ENCODE data around the gene CNIH4. TPM values are rescaled to one million over a fixed set of nuclear protein-coding genes. Genes with fewer than 3 reads are reported as not detected.
"Not testable (repeated sequence)": the region's sequence is repeated elsewhere in the genome, so short reads cannot be mapped to it uniquely, and the experiment has no call there.

Gene CNIH4
- total RNA-seq, 1 experiment from 2014 or later, result 48.9 TPM

DNA sequence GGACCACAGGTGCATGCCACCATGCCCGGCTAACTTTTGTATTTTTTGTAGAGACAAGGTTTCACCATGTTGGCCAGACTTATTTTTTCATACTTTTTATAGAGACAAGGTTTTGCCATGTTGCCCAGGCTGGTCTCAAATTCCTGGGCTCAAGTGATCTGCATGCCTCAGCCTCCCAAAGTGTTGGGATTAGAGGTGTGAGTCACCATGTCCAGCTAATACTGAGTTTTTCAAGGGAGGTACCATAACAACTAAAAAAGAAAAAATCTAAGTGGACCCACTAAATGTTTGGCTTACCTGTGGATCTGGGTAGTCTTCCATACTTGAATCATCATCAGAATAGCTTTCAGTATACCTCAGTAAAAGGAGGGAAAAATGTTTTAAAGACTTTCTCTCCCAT, 45.2 kb upstream of the CNIH4 start:
- H3K27ac ChIP-seq (ENCODE audit: low read depth, low read length); H3K9me3 ChIP-seq (ENCODE audit: control insufficient read depth in 1 of 2, insufficient read depth in 1 of 2, low read depth in 1 of 2, low read length in 2 of 2); ATAC-seq; intact Hi-C loops (cut with micrococcal nuclease); H3K9ac ChIP-seq (ENCODE audit: low read length); H3K27me3 ChIP-seq (ENCODE audit: insufficient read depth, low read length); H3K4me1 ChIP-seq (ENCODE audit: control insufficient read depth in 1 of 2, insufficient read depth in 2 of 2, low read length in 2 of 2); H3K9me2 ChIP-seq (ENCODE audit: insufficient read depth); DNase-seq (ENCODE audit: low read depth, low spot score); RAD21 ChIA-PET (ENCODE audit: low non-redundant PET in 1 of 2, low total read pairs in 2 of 2, uncharacterized antibody in 2 of 2, unreplicated experiment in 2 of 2); BruUV-seq (replicated peaks); H4K20me1 ChIP-seq (ENCODE audit: insufficient read depth); H3K4me2 ChIP-seq (ENCODE audit: low read length); CTCF ChIA-PET; POLR2A ChIA-PET; H3K4me3 ChIP-seq (replicated peaks in 1 of 2; ENCODE audit: low read depth in 1 of 2, low read length in 2 of 2); H2AFZ ChIP-seq (ENCODE audit: low read depth, low read length, poor library complexity, severe bottlenecking); H3K79me2 ChIP-seq (ENCODE audit: insufficient read depth, low read length): not testable (repeated sequence)
- H3K36me3 ChIP-seq (ENCODE audit: control insufficient read depth in 1 of 2, insufficient read depth in 2 of 2, low read length in 2 of 2), result peaks cover 14 to 18% of the 10 kb centered on the region in 2 experiments

DNA sequence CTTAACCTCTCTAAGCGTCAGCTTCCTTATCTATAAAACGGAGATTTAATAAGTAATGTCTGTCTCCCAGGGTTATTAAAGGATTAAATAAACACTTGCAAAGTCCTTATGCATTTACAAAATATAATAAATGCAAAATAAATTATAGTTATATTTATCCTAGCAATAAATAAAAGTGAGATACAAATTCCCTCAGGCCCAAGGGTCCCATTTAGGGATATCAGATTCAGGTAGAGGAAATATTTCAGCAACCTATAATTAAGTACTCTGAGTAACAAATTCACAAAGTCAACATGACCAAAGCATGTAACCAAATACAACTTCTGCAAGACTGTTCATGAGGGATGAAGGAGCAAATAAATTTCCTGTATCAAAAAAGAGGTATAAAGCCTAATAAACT, 44.7 kb upstream of the CNIH4 start:
- Histone ChIP-seq H3K9ac (ENCODE audit: low read length) (no peak overlapping the region), H3K9me3 (ENCODE audit: control insufficient read depth in 1 of 2, insufficient read depth in 1 of 2, low read depth in 1 of 2, low read length in 2 of 2) (no peaks in the 10 kb centered on the region), H3K4me1 (ENCODE audit: control insufficient read depth in 1 of 2, insufficient read depth in 2 of 2, low read length in 2 of 2) (no peaks in the 10 kb centered on the region; a peak in 1 of 4 replicates), H3K27me3 (ENCODE audit: insufficient read depth, low read length) (no peaks in the 10 kb centered on the region), H3K9me2 (ENCODE audit: insufficient read depth) (no peaks in the 10 kb centered on the region), H3K4me2 (ENCODE audit: low read length) (no peak overlapping the region), H4K20me1 (ENCODE audit: insufficient read depth) (no peaks in the 10 kb centered on the region), H2AFZ (ENCODE audit: low read depth, low read length, poor library complexity, severe bottlenecking) (no peak overlapping the region), H3K79me2 (ENCODE audit: insufficient read depth, low read length) (no peaks in the 10 kb centered on the region; the same call in 1 of the 2 replicates), H3K36me3 (ENCODE audit: control insufficient read depth in 1 of 2, insufficient read depth in 2 of 2, low read length in 2 of 2) (peaks cover 11 to 15% of the 10 kb centered on the region in 2 experiments), H3K4me3 (replicated peaks in 1 of 2; ENCODE audit: low read depth in 1 of 2, low read length in 2 of 2) (no peak overlapping the region), H3K27ac (ENCODE audit: low read depth, low read length) (no peak overlapping the region)
- ATAC-seq (no peak), DNase-seq (ENCODE audit: low read depth, low spot score) (no peak)
- ChIA-PET POLR2A (no interaction called here), RAD21 (ENCODE audit: low non-redundant PET in 1 of 2, low total read pairs in 2 of 2, uncharacterized antibody in 2 of 2, unreplicated experiment in 2 of 2) (no interaction called here), CTCF (no interaction called here)
- TSS peak; percentile 11 for BruUV-seq (replicated peaks)
- intact Hi-C loops (cut with micrococcal nuclease), result no loop called here
- TF ChIP-seq, protein P1, sequence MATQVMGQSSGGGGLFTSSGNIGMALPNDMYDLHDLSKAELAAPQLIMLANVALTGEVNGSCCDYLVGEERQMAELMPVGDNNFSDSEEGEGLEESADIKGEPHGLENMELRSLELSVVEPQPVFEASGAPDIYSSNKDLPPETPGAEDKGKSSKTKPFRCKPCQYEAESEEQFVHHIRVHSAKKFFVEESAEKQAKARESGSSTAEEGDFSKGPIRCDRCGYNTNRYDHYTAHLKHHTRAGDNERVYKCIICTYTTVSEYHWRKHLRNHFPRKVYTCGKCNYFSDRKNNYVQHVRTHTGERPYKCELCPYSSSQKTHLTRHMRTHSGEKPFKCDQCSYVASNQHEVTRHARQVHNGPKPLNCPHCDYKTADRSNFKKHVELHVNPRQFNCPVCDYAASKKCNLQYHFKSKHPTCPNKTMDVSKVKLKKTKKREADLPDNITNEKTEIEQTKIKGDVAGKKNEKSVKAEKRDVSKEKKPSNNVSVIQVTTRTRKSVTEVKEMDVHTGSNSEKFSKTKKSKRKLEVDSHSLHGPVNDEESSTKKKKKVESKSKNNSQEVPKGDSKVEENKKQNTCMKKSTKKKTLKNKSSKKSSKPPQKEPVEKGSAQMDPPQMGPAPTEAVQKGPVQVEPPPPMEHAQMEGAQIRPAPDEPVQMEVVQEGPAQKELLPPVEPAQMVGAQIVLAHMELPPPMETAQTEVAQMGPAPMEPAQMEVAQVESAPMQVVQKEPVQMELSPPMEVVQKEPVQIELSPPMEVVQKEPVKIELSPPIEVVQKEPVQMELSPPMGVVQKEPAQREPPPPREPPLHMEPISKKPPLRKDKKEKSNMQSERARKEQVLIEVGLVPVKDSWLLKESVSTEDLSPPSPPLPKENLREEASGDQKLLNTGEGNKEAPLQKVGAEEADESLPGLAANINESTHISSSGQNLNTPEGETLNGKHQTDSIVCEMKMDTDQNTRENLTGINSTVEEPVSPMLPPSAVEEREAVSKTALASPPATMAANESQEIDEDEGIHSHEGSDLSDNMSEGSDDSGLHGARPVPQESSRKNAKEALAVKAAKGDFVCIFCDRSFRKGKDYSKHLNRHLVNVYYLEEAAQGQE (IDR thresholded peaks at IDR 0.05; ENCODE audit: low read depth), result no peak
- TF ChIP-seq, protein P2, sequence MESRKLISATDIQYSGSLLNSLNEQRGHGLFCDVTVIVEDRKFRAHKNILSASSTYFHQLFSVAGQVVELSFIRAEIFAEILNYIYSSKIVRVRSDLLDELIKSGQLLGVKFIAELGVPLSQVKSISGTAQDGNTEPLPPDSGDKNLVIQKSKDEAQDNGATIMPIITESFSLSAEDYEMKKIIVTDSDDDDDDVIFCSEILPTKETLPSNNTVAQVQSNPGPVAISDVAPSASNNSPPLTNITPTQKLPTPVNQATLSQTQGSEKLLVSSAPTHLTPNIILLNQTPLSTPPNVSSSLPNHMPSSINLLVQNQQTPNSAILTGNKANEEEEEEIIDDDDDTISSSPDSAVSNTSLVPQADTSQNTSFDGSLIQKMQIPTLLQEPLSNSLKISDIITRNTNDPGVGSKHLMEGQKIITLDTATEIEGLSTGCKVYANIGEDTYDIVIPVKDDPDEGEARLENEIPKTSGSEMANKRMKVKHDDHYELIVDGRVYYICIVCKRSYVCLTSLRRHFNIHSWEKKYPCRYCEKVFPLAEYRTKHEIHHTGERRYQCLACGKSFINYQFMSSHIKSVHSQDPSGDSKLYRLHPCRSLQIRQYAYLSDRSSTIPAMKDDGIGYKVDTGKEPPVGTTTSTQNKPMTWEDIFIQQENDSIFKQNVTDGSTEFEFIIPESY (IDR thresholded peaks at IDR 0.05; ENCODE audit: extremely low read depth, insufficient replicate concordance, low read length), result no peak
- TF ChIP-seq SP1 (IDR thresholded peaks at IDR 0.05; ENCODE audit: low read depth) (no peak), YY1 (IDR thresholded peaks at IDR 0.05; ENCODE audit: extremely low read depth, insufficient replicate concordance, low read depth, low read length) (no peak), CEBPB (IDR thresholded peaks at IDR 0.05; ENCODE audit: low read depth) (no peak), EZH2phosphoT487 (IDR thresholded peaks at IDR 0.05; ENCODE audit: borderline replicate concordance) (no peak), ZNF274 (IDR thresholded peaks at IDR 0.05; ENCODE audit: low read depth, low read length) (no peak), JUND (IDR thresholded peaks at IDR 0.05) (no peak)

Measured in HCT116 (cell line).